SK-N-SH (cell line): ENCODE results near the gene TMEM63B.

Experiments used
- EP300 ChIP-seq, 2 experiments: IDR thresholded peaks; 2 replicates each; pipeline versions ENCODE4 v1.4.0 to v1.6.1; 2012; ENCODE audit warnings: borderline replicate concordance in 1 of 2, low read depth in 1 of 2, low read length in 1 of 2
- EZH2phosphoT487 ChIP-seq: fragments of 200-600 bp; sonication (generic); IDR thresholded peaks from 2 replicates; pipeline ENCODE4 v1.6.1; 2017; ENCODE audit warnings: low read depth, mixed run types, mild to moderate bottlenecking, antibody characterized with exemption, moderate library complexity, borderline replicate concordance
- FOSL2 ChIP-seq: IDR thresholded peaks from 2 replicates; pipeline ENCODE4 v1.4.0; 2012; ENCODE audit warnings: low read depth, mild to moderate bottlenecking, moderate library complexity, borderline replicate concordance
- GATA2 ChIP-seq: sonication (generic); formaldehyde crosslinking; IDR thresholded peaks from 2 replicates; pipeline ENCODE4 v1.5.0; 2020; ENCODE audit warnings: mild to moderate bottlenecking, missing genetic modification reagents
- SIN3A ChIP-seq: IDR thresholded peaks from 2 replicates; pipeline ENCODE4 v1.6.1; 2012; ENCODE audit warnings: low read depth, mild to moderate bottlenecking, low read length, moderate library complexity, borderline replicate concordance
- SMC3 ChIP-seq: IDR thresholded peaks from 2 replicates; pipeline ENCODE4 v1.6.1; 2012; ENCODE audit warnings: low read depth, low read length, improper control_type of control experiment
- TAF1 ChIP-seq: IDR thresholded peaks from 2 replicates; pipeline ENCODE4 v1.6.1; 2012; ENCODE audit warnings: low read depth, mild to moderate bottlenecking, low read length, moderate library complexity, borderline replicate concordance
- YY1 ChIP-seq: IDR thresholded peaks from 2 replicates; pipeline ENCODE4 v1.4.0; 2012; ENCODE audit warnings: low read depth, mild to moderate bottlenecking
- TF ChIP-seq, protein P1 (sequence below): fragments of 200-600 bp; sonication (generic); IDR thresholded peaks from 2 replicates; pipeline ENCODE4 v1.6.1; 2017; ENCODE audit warnings: antibody characterized with exemption, mild to moderate bottlenecking, moderate library complexity
- TF ChIP-seq, protein P2 (sequence below): fragments of 150-350 bp; IDR thresholded peaks from 2 replicates; pipeline ENCODE4 v1.6.1; 2017; ENCODE audit warnings: antibody characterized with exemption, low read length, low read depth, borderline replicate concordance

GRCh38 chr6:44172731-44173500 is 45.6 kb downstream of the TMEM63B start:
- TF ChIP-seq, protein P1, sequence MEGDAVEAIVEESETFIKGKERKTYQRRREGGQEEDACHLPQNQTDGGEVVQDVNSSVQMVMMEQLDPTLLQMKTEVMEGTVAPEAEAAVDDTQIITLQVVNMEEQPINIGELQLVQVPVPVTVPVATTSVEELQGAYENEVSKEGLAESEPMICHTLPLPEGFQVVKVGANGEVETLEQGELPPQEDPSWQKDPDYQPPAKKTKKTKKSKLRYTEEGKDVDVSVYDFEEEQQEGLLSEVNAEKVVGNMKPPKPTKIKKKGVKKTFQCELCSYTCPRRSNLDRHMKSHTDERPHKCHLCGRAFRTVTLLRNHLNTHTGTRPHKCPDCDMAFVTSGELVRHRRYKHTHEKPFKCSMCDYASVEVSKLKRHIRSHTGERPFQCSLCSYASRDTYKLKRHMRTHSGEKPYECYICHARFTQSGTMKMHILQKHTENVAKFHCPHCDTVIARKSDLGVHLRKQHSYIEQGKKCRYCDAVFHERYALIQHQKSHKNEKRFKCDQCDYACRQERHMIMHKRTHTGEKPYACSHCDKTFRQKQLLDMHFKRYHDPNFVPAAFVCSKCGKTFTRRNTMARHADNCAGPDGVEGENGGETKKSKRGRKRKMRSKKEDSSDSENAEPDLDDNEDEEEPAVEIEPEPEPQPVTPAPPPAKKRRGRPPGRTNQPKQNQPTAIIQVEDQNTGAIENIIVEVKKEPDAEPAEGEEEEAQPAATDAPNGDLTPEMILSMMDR = peak; percentile 90
- TF ChIP-seq, protein P2, sequence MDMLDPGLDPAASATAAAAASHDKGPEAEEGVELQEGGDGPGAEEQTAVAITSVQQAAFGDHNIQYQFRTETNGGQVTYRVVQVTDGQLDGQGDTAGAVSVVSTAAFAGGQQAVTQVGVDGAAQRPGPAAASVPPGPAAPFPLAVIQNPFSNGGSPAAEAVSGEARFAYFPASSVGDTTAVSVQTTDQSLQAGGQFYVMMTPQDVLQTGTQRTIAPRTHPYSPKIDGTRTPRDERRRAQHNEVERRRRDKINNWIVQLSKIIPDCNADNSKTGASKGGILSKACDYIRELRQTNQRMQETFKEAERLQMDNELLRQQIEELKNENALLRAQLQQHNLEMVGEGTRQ = no peak
- TF ChIP-seq SIN3A (peak; percentile 64; the same call in 1 of the 2 replicates), EP300 (IDR thresholded peaks at IDR 0.05; ENCODE audit: borderline replicate concordance in 1 of 2, low read depth in 1 of 2, low read length in 1 of 2) (no peak), TAF1 (no peak), GATA2 (CRISPR knock-in tag) (no peak), YY1 (no peak), SMC3 (peak; percentile 91), EZH2phosphoT487 (no peak), FOSL2 (no peak)
